T-cell (primary cell): Measurements from ENCODE around the gene DNAJC17. TPM values are rescaled to one million over a fixed set of nuclear protein-coding genes. Genes with fewer than 3 reads are reported as not detected.

ENCODE experiments used
- ATAC-seq, 4 experiments: fragments of 200-7000 bp in 3 of 4; fragments of 150-1000 bp in 1 of 4; cut with Tn5 transposase; replicated peaks in 1 of 4; 1 replicate in 3 of 4; 2 replicates in 1 of 4; pipeline ENCODE4 v1.10.0; 2021; ENCODE audit warnings: moderate library complexity in 3 of 4, mild to moderate bottlenecking in 2 of 4, moderate number of reproducible peaks in 1 of 4
- CTCF ChIA-PET, 2 donors: fragments of 300-600 bp; sonication (Branson Sonifier 250); formaldehyde crosslinking; loops; one replicate each; lab custom pipeline; 2022; ENCODE audit warnings: antibody characterized with exemption in 2 of 2; lab: Charles Lee
- POLR2A ChIA-PET, 2 donors: fragments of 300-600 bp; sonication (Branson Sonifier 250); formaldehyde crosslinking; loops; one replicate each; lab custom pipeline; 2022; ENCODE audit warnings: antibody characterized with exemption in 2 of 2; lab: Charles Lee
- DNase-seq, 35 experiments: peaks; one replicate each; pipeline versions ENCODE4 v3.0.0 to v3.0.0-alpha.2; 2013 to 2023
- H3K27ac ChIP-seq: one replicate; pipeline ENCODE4 v1.5.1; 2013; ENCODE audit warnings: low read length
- H3K27me3 ChIP-seq, 2 experiments: replicated peaks in 1 of 2; 1 replicate in 1 of 2; 2 replicates in 1 of 2; pipeline versions ENCODE4 v1.6.1 to v1.7.0; 2013; ENCODE audit warnings: low read length in 1 of 2, mixed read lengths in 1 of 2; ENCODE audit not compliant: control insufficient read depth in 2 of 2, insufficient read depth in 2 of 2; ENCODE audit errors: extremely low read depth in 1 of 2
- H3K36me3 ChIP-seq, 2 donors: 1 replicate in 1 of 2; 2 replicates in 1 of 2; pipeline versions ENCODE4 v1.6.1 to v1.7.0; 2013; ENCODE audit warnings: low read length in 1 of 2; ENCODE audit not compliant: control insufficient read depth in 2 of 2, insufficient read depth in 1 of 2; ENCODE audit errors: extremely low read depth in 1 of 2
- H3K4me1 ChIP-seq, 2 experiments: 1 replicate in 1 of 2; 2 replicates in 1 of 2; pipeline versions ENCODE4 v1.6.1 to v1.7.0; 2013; ENCODE audit warnings: low read length in 2 of 2, mixed read lengths in 1 of 2; ENCODE audit not compliant: insufficient read depth in 2 of 2, control insufficient read depth in 1 of 2; ENCODE audit errors: extremely low read depth in 1 of 2
- H3K4me3 ChIP-seq, 2 donors: 1 replicate in 1 of 2; 2 replicates in 1 of 2; pipeline versions ENCODE4 v1.5.1 to v1.7.0; 2013; ENCODE audit warnings: mild to moderate bottlenecking in 2 of 2, low read length in 1 of 2, moderate library complexity in 1 of 2; ENCODE audit not compliant: control insufficient read depth in 1 of 2; ENCODE audit errors: extremely low read depth in 1 of 2
- H3K9me3 ChIP-seq: 2 replicates; pipeline ENCODE4 v1.7.0; 2013
- H3K27ac Mint-ChIP-seq, 2 donors: one replicate each; pipeline ENCODE4 v1.8.0; 2020 to 2021; ENCODE audit warnings: mild to moderate bottlenecking in 2 of 2, mixed read lengths in 2 of 2
- H3K27me3 Mint-ChIP-seq, 2 donors: one replicate each; pipeline ENCODE4 v1.8.0; 2021 to 2022; ENCODE audit warnings: mixed read lengths in 2 of 2
- H3K36me3 Mint-ChIP-seq: one replicate; pipeline ENCODE4 v1.8.0; 2021; ENCODE audit warnings: mixed read lengths
- H3K4me1 Mint-ChIP-seq, 3 donors: one replicate each; pipeline ENCODE4 v1.8.0; 2020 to 2022; ENCODE audit warnings: mixed read lengths in 3 of 3, mild to moderate bottlenecking in 1 of 3
- H3K4me3 Mint-ChIP-seq, 3 donors: one replicate each; pipeline ENCODE4 v1.8.0; 2020 to 2022; ENCODE audit warnings: mild to moderate bottlenecking in 3 of 3, mixed read lengths in 3 of 3, moderate library complexity in 3 of 3
- H3K9me3 Mint-ChIP-seq, 3 donors: one replicate each; pipeline ENCODE4 v1.8.0; 2020 to 2022; ENCODE audit warnings: mixed read lengths in 3 of 3
- WGBS: methylation state at CpG from one replicate; pipeline ENCODE4 v1.1.5; 2013; ENCODE audit warnings: missing lambda C conversion rate; ENCODE audit not compliant: insufficient coverage; 5-methylcytosine and 5-hydroxymethylcytosine counted together
- total RNA-seq, 35 experiments: library from RNA in 6 of 35; stranded (reverse) in 6 of 35; fragments of 120-200 nt in 1 of 35; gene quantifications; one replicate each; pipeline versions ENCODE4 v1.2.1 to v1.2.4 and lab custom pipeline; 2013 to 2026

Gene DNAJC17, protein sequence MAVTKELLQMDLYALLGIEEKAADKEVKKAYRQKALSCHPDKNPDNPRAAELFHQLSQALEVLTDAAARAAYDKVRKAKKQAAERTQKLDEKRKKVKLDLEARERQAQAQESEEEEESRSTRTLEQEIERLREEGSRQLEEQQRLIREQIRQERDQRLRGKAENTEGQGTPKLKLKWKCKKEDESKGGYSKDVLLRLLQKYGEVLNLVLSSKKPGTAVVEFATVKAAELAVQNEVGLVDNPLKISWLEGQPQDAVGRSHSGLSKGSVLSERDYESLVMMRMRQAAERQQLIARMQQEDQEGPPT
- 10 to 100 TPM; 33.1 to 47.5 (median 45.1) TPM for total RNA-seq
- total RNA-seq (2013): 35.4 TPM
- total RNA-seq (lab: John Stamatoyannopoulos, UW): 10.0 to 34.1 (median 23.3) reads per million in 29 experiments

- WGBS: under 1% methylated on average over 54 of the region's 64 CpGs
- ChIA-PET CTCF (interaction anchor here in 1 of 2 donors (0.7 to 1.3 kb wide), 5 partner anchors 20 to 214 kb away, joined by 3 to 5 read pairs (median 3); partner anchors contain the start of gene VPS18), POLR2A (interaction anchor here (0.5 to 0.7 kb wide), 3 partner anchors 113 to 1026 kb away, joined by 3 to 8 read pairs (median 5); no protein-coding TSS in a partner anchor)
- Mint-ChIP-seq H3K4me1 (peaks cover 29 to 32% (median 29%) of the 10 kb centered on the region in 3 donors), H3K36me3 (peaks cover 16% of the 10 kb centered on the region), H3K27ac (peak within 1 kb of the TSS; percentile 95 to 98), H3K4me3 (peak within 1 kb of the TSS; percentile 93 to 99 (median 95)), H3K27me3 (no peaks in the 10 kb centered on the region), H3K9me3 (no peaks in the 10 kb centered on the region)
- no peaks in the 10 kb centered on the region for H3K9me3 ChIP-seq
- ATAC-seq (peak; percentile 97 to 99 (median 98)), DNase-seq (peak; percentile 83 to 98 (median 93))
- H3K4me1 ChIP-seq: peaks cover 14 to 25% of the 10 kb centered on the region in 2 experiments
- no peaks in the 10 kb centered on the region for H3K27me3 ChIP-seq
- H3K36me3 ChIP-seq: peaks cover 7 to 18% of the 10 kb centered on the region in 2 donors
- H3K4me3 ChIP-seq: peak within 1 kb of the TSS; percentile 93 to 99
- peak within 1 kb of the TSS; percentile 86 for H3K27ac ChIP-seq
These were observed at the start of gene DNAJC17, which contains the start of gene ZFYVE19 for GRCh38 chr15:40807028-40807887. Gene DNAJC17, minus strand, starts transcription at chr15:40807473. Its CDS starts 27 bp downstream, at chr15:40807446. Gene ZFYVE19, plus strand, starts transcription at chr15:40807089. Its CDS starts 501 bp downstream, at chr15:40807590.

DNA sequence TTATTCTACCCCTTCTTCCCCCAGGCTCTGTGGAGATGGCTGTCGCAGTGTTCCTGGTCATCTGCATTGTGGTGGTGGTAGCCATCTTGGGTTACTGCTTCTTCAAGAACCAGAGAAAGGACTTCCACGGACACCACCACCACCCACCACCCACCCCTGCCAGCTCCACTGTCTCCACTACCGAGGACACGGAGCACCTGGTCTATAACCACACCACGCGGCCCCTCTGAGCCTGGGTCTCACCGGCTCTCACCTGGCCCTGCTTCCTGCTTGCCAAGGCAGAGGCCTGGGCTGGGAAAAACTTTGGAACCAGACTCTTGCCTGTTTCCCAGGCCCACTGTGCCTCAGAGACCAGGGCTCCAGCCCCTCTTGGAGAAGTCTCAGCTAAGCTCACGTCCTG is 49.5 kb upstream of the DNAJC17 start:
- ChIA-PET CTCF (interaction anchor here (0.5 to 5.1 kb wide), 10 partner anchors 14 to 328 kb away, joined by 3 to 127 read pairs (median 10); partner anchors contain the start of gene VPS18 (in 2 of the 2)), POLR2A (interaction anchor here in 1 of 2 donors (0.6 kb wide), 1 partner anchor 546 kb away, joined by 5 read pairs; no protein-coding TSS in a partner anchor)
- DNase-seq: no peak
- ATAC-seq: no peak
- H3K36me3 ChIP-seq: no peaks in the 10 kb centered on the region
- H3K9me3 Mint-ChIP-seq: no peaks in the 10 kb centered on the region
- peaks cover 0 to 15% of the 10 kb centered on the region in 2 experiments for H3K4me1 ChIP-seq
- peaks cover 10 to 18% (median 16%) of the 10 kb centered on the region in 3 donors for H3K4me1 Mint-ChIP-seq
- no peaks in the 10 kb centered on the region for H3K36me3 Mint-ChIP-seq
- H3K4me3 ChIP-seq: no peak overlapping the region
- H3K27me3 Mint-ChIP-seq: no peaks in the 10 kb centered on the region
- no peak overlapping the region for H3K27ac ChIP-seq
- 88% methylated on average over 6 of the region's 8 CpGs for WGBS
- no peak overlapping the region for H3K4me3 Mint-ChIP-seq
- peaks cover 0 to 25% of the 10 kb centered on the region in 2 experiments for H3K27me3 ChIP-seq
- no peaks in the 10 kb centered on the region for H3K9me3 ChIP-seq
- H3K27ac Mint-ChIP-seq: no peak overlapping the region

- Histone ChIP-seq H3K4me3 (no peak overlapping the region), H3K4me1 (peaks cover 0 to 15% of the 10 kb centered on the region in 2 experiments), H3K27ac (no peak overlapping the region), H3K9me3 (no peaks in the 10 kb centered on the region), H3K36me3 (no peaks in the 10 kb centered on the region), H3K27me3 (peaks cover 0 to 25% of the 10 kb centered on the region in 2 experiments)
- Mint-ChIP-seq H3K27ac (no peak overlapping the region), H3K4me1 (peaks cover 10 to 18% (median 16%) of the 10 kb centered on the region in 3 donors), H3K27me3 (no peaks in the 10 kb centered on the region), H3K4me3 (no peak overlapping the region), H3K36me3 (no peaks in the 10 kb centered on the region), H3K9me3 (no peaks in the 10 kb centered on the region)
- ChIA-PET CTCF (interaction anchor here in 1 of 2 donors (5.1 kb wide), 1 partner anchor 36 kb away, joined by 45 read pairs; no protein-coding TSS in a partner anchor), POLR2A (interaction anchor here in 1 of 2 donors (0.6 kb wide), 1 partner anchor 1704 kb away, joined by 3 read pairs; no protein-coding TSS in a partner anchor)
- DNase-seq: no peak
- WGBS: 83% methylated on average over 12 of the region's 13 CpGs
- ATAC-seq: no peak
These were observed 48.5 kb upstream of the DNAJC17 start for GRCh38 chr15:40855706-40856234.

DNA sequence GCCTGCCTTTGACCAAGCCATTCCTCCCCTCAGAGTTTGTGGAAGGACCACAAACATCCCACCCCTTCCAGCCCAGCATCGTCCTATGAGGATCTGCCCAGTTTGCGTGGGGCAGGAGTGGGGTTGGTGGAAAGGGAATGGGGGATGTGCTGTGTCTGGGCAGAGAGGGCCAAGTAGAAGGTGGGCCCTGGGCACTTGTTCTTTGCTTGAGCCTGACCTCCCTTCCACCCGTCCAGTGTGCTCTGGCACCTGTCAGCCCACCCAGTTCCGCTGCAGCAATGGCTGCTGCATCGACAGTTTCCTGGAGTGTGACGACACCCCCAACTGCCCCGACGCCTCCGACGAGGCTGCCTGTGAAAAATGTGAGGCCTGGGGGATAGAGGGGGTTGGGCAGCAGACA is 46.9 kb upstream of the DNAJC17 start:
- ChIA-PET POLR2A (no interaction called here), CTCF (no interaction called here)
- peaks cover 8 to 13% (median 11%) of the 10 kb centered on the region in 3 donors for H3K4me1 Mint-ChIP-seq
- 86% methylated on average over 8 of the region's 10 CpGs for WGBS
- Histone ChIP-seq H3K4me1 (peaks cover 0 to 12% of the 10 kb centered on the region in 2 experiments), H3K36me3 (no peaks in the 10 kb centered on the region), H3K9me3 (no peaks in the 10 kb centered on the region), H3K27ac (no peak overlapping the region), H3K4me3 (no peak overlapping the region), H3K27me3 (peaks cover 0 to 17% of the 10 kb centered on the region in 2 experiments)
- H3K36me3 Mint-ChIP-seq: no peaks in the 10 kb centered on the region
- no peaks in the 10 kb centered on the region for H3K9me3 Mint-ChIP-seq
- H3K4me3 Mint-ChIP-seq: no peak overlapping the region
- DNase-seq: no peak
- no peak overlapping the region for H3K27ac Mint-ChIP-seq
- no peak for ATAC-seq
- no peaks in the 10 kb centered on the region for H3K27me3 Mint-ChIP-seq

DNA sequence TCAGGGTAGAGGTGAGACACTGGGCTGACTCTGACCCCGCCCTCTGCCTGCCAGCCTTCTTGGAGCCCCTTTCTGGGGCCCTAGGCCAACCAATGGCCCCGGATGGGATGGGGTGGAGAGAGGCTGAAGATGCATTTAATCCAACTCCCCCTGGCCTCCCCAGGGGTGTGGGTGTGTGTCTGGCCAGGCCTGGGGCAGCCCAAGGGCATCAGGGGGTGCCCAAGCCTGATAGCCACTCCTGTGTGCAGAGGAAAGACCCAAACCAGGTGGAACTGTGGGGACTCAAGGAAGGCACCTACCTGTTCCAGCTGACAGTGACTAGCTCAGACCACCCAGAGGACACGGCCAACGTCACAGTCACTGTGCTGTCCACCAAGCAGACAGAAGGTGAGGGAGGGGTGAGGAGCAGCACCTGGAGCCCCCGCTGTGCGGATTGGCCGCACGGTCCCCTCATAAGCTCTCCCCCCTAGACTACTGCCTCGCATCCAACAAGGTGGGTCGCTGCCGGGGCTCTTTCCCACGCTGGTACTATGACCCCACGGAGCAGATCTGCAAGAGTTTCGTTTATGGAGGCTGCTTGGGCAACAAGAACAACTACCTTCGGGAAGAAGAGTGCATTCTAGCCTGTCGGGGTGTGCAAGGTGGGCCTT is 46.1 kb upstream of the DNAJC17 start:
- Histone ChIP-seq H3K36me3 (no peaks in the 10 kb centered on the region), H3K9me3 (no peaks in the 10 kb centered on the region), H3K27ac (no peak overlapping the region), H3K27me3 (peaks cover 0 to 10% of the 10 kb centered on the region in 2 experiments), H3K4me1 (peaks cover 0 to 8% of the 10 kb centered on the region in 2 experiments), H3K4me3 (no peak overlapping the region)
- Mint-ChIP-seq H3K36me3 (no peaks in the 10 kb centered on the region), H3K4me1 (peaks cover 3 to 7% (median 6%) of the 10 kb centered on the region in 3 donors), H3K9me3 (no peaks in the 10 kb centered on the region), H3K27ac (no peak overlapping the region), H3K27me3 (no peaks in the 10 kb centered on the region), H3K4me3 (no peak overlapping the region)
- DNase-seq (no peak), ATAC-seq (no peak)
- 95% methylated on average over 7 of the region's 16 CpGs for WGBS
- ChIA-PET CTCF (no interaction called here), POLR2A (no interaction called here)
